Esophagus muscularis mucosa (tissue), 4 donors: ENCODE data around the gene TAS1R2. TPM values are rescaled to one million over a fixed set of nuclear protein-coding genes. Genes with fewer than 3 reads are reported as not detected.

ENCODE experiments used
- DNase-seq: peaks from one replicate; pipeline ENCODE4 v3.0.0-alpha.2; 2017; ENCODE audit errors: extremely low spot score
- H3K27ac ChIP-seq, 4 donors: fragments of 200-600 bp; sonication (generic); replicated peaks in 1 of 4; 1 replicate in 3 of 4; 2 replicates in 1 of 4; pipeline ENCODE4 v1.5.1; 2016 to 2019; ENCODE audit warnings: mild to moderate bottlenecking in 1 of 4
- H3K27me3 ChIP-seq, 4 donors: fragments of 200-600 bp; sonication (generic); one replicate each; pipeline versions ENCODE4 v1.5.1 to v1.6.0; 2016 to 2019
- H3K36me3 ChIP-seq, 4 donors: fragments of 200-600 bp; sonication (generic); one replicate each; pipeline ENCODE4 v1.5.1; 2016 to 2019
- H3K4me1 ChIP-seq, 4 donors: fragments of 200-600 bp; sonication (generic); one replicate each; pipeline ENCODE4 v1.5.1; 2016 to 2019
- H3K4me3 ChIP-seq, 4 donors: fragments of 200-600 bp; sonication (generic); 1 replicate in 2 of 4; 2 replicates in 2 of 4; pipeline ENCODE4 v1.5.1; 2016 to 2019; ENCODE audit warnings: mild to moderate bottlenecking in 4 of 4, moderate library complexity in 1 of 4
- H3K9me3 ChIP-seq, 4 donors: fragments of 200-600 bp; sonication (generic); 1 replicate in 3 of 4; 2 replicates in 1 of 4; pipeline ENCODE4 v1.5.1; 2016 to 2019
- EP300 ChIP-seq: sonication (generic); formaldehyde crosslinking; IDR thresholded peaks from one replicate; pipeline ENCODE4 v1.6.1; 2017; ENCODE audit warnings: antibody characterized with exemption
- POLR2A ChIP-seq: fragments of 450-650 bp; IDR thresholded peaks from one replicate; pipeline ENCODE4 v1.6.1; 2017; ENCODE audit warnings: antibody characterized with exemption, moderate library complexity, mild to moderate bottlenecking, low read depth
- POLR2AphosphoS5 ChIP-seq, 2 donors: sonication (generic); formaldehyde crosslinking; IDR thresholded peaks; one replicate each; pipeline ENCODE4 v1.6.1; 2017; ENCODE audit warnings: antibody characterized with exemption in 2 of 2
- WGBS: methylation state at CpG from one replicate; pipeline ENCODE4 v1.1.5; 2018; 5-methylcytosine and 5-hydroxymethylcytosine counted together
- intact Hi-C: fragments of 100-400 bp; cut with DNase I; formaldehyde crosslinking; loops from one replicate; pipeline ENCODE4 v1.15.1; 2023
- total RNA-seq, 4 donors: library from RNA; depleted of rRNA; stranded (reverse); fragments of >200 nt; gene quantifications; one replicate each; pipeline versions ENCODE4 v1.1.0 to v1.2.1, GENCODE V29; 2016
- TF ChIP-seq, protein P1 (sequence below), 3 experiments: fragments of 200-600 bp in 2 of 3; fragments of 450-650 bp in 1 of 3; sonication (generic) in 2 of 3; IDR thresholded peaks; one replicate each; pipeline ENCODE4 v1.5.1; 2017 to 2019; ENCODE audit warnings: antibody characterized with exemption in 3 of 3, mild to moderate bottlenecking in 2 of 3, moderate library complexity in 1 of 3

The TAS1R2 gene
- not detected for total RNA-seq

GRCh38 chr1:18859560-18859959 lies at the start of gene TAS1R2:
Gene TAS1R2, minus strand, starts transcription at chr1:18859660. Its CDS starts 0 bp downstream, at chr1:18859660.
- H3K36me3 ChIP-seq: no peaks in the 10 kb centered on the region
- no peak for TF ChIP-seq POLR2A
- no peak within 1 kb of the TSS for H3K4me3 ChIP-seq
- no peaks in the 10 kb centered on the region for H3K4me1 ChIP-seq
- DNase-seq: no peak
- WGBS: 62% methylated on average over 4 of the region's 4 CpGs
- H3K27ac ChIP-seq: no peak within 1 kb of the TSS
- H3K9me3 ChIP-seq: no peaks in the 10 kb centered on the region
- intact Hi-C loops: no loop called here
- H3K27me3 ChIP-seq: peaks cover 0 to 7% (median 0%) of the 10 kb centered on the region in 4 donors

DNA sequence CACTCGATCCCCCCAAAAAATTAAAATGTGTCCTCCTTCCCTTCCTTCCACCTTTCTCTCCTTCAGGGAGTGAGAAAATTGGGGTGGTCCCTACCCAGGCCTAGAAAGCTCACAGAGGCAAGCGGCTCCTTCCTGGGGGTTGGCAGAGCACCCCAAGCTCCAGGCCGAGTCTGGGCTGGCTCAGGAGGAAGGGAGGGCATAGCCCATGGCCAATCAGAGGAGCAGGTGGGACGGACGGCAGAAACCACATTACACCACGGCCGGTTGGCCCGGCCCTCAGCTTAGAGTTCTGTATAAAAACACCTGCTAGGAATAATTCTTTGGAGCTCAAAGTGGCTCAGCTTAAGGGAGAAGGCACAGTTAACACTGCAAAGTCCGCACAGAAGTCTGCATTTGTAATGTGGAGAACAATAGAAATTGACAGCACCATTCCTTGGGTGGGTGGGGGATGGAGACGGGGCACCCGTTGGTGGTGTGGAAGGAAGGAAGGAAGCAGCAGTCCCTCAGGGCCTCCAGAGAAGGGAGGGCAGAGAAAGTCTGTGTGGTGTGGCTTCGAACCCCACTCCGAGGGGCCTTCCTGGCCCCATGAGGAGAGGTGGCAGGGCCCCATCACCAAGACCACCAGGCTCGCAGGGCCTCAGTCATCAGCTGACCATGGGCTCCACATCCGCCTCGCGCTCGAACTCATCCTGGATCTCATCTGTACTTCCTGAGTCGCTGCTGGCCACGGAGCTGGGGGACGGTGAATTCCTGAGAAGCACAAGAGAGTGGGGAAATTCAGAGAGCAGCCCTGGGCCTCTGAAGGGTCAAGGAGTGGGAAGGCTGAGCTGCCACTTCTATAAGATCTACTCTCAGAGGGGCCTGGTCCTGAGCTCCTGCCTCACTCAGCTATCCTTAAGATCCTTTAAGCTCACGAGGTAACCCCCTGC lies 48.7 kb upstream of the TAS1R2 start:
- intact Hi-C loops: loop anchor here (5.0 kb wide), 1 partner anchor 64 kb away; no protein-coding TSS in a partner anchor
- Histone ChIP-seq H3K36me3 (peaks cover 17 to 56% (median 48%) of the 10 kb centered on the region in 4 donors), H3K4me1 (peaks cover 22 to 41% (median 33%) of the 10 kb centered on the region in 4 donors), H3K27me3 (no peaks in the 10 kb centered on the region), H3K4me3 (peak overlapping the region in 1 of 4 donors; percentile 17), H3K9me3 (no peaks in the 10 kb centered on the region), H3K27ac (peak overlapping the region; percentile 67 to 79 (median 74))
- TF ChIP-seq, protein P1, sequence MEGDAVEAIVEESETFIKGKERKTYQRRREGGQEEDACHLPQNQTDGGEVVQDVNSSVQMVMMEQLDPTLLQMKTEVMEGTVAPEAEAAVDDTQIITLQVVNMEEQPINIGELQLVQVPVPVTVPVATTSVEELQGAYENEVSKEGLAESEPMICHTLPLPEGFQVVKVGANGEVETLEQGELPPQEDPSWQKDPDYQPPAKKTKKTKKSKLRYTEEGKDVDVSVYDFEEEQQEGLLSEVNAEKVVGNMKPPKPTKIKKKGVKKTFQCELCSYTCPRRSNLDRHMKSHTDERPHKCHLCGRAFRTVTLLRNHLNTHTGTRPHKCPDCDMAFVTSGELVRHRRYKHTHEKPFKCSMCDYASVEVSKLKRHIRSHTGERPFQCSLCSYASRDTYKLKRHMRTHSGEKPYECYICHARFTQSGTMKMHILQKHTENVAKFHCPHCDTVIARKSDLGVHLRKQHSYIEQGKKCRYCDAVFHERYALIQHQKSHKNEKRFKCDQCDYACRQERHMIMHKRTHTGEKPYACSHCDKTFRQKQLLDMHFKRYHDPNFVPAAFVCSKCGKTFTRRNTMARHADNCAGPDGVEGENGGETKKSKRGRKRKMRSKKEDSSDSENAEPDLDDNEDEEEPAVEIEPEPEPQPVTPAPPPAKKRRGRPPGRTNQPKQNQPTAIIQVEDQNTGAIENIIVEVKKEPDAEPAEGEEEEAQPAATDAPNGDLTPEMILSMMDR (IDR thresholded peaks at IDR 0.05): no peak
- no peak for TF ChIP-seq EP300
- no peak for TF ChIP-seq POLR2A
- no peak for TF ChIP-seq POLR2AphosphoS5 (IDR thresholded peaks at IDR 0.05)
- DNase-seq: no peak
- 43% methylated on average over 14 of the region's 22 CpGs for WGBS

GRCh38 chr1:18907021-18907916 lies 47.8 kb upstream of the TAS1R2 start:
- 33% methylated on average over 15 of the region's 16 CpGs for WGBS
- H3K27me3 ChIP-seq: no peaks in the 10 kb centered on the region
- TF ChIP-seq EP300 (no peak), POLR2A (no peak), POLR2AphosphoS5 (IDR thresholded peaks at IDR 0.05) (peak; percentile 6 to 29)
- TF ChIP-seq, protein P1 (IDR thresholded peaks at IDR 0.05): peak; percentile 78 to 89 (median 81)
- H3K9me3 ChIP-seq: no peaks in the 10 kb centered on the region
- peak overlapping the region; percentile 67 to 79 (median 74) for H3K27ac ChIP-seq
- peaks cover 17 to 56% (median 48%) of the 10 kb centered on the region in 4 donors for H3K36me3 ChIP-seq
- H3K4me3 ChIP-seq: peak overlapping the region in 2 of 4 donors; percentile 13 to 17
- no peak for DNase-seq
- H3K4me1 ChIP-seq: peaks cover 23 to 36% (median 29%) of the 10 kb centered on the region in 4 donors
- intact Hi-C loops: loop anchor here (5.0 kb wide), 1 partner anchor 65 kb away; no protein-coding TSS in a partner anchor

DNA sequence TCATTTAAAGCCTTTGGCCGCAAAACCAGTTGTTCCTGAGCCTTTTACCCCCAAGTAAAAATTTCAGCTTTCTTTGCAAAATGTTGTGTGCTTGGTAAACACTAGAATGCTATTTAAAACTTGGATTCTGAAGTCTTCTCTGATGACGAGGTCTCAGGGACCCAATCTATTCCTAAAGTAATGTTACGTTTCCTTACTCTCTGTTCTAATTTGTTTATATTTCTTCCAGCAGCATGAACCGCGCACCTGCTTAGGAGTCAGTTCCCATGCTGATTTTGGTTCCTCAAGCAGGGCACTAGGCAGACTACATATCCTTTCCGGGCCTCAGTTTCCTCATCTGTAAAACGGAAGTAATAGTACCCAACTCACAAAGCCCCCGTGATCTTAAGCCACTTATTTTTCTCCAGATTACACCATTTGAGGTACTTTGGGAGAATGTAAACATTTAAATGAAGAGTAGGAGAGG lies 43.9 kb upstream of the TAS1R2 start:
- TF ChIP-seq POLR2AphosphoS5 (IDR thresholded peaks at IDR 0.05) (no peak), EP300 (no peak), POLR2A (no peak)
- TF ChIP-seq, protein P1 (IDR thresholded peaks at IDR 0.05): no peak
- intact Hi-C loops: loop anchor here (5.0 kb wide), 1 partner anchor 189 kb away; no protein-coding TSS in a partner anchor
- Histone ChIP-seq H3K4me1 (peaks cover 28 to 45% (median 36%) of the 10 kb centered on the region in 4 donors), H3K27ac (peak overlapping the region; percentile 85 to 96 (median 89)), H3K9me3 (no peaks in the 10 kb centered on the region), H3K36me3 (peaks cover 0 to 18% (median 10%) of the 10 kb centered on the region in 4 donors), H3K27me3 (no peaks in the 10 kb centered on the region), H3K4me3 (peak overlapping the region; percentile 75 to 93 (median 82))
- DNase-seq: no peak
- WGBS: 31% methylated on average over 8 of the region's 8 CpGs
